HAP-1 (cell line): ENCODE measurements around the gene DSP.

Source experiments
- DNase-seq, 2 experiments: peaks; one replicate each; pipeline ENCODE4 v3.0.0-alpha.2; 2016 to 2020; ENCODE audit warnings: low spot score in 2 of 2
- H3K27me3 ChIP-seq: fragments of 250-450 bp; sonication (Bioruptor Pico); 2 replicates; pipeline ENCODE4 v1.5.1; 2020; ENCODE audit warnings: low read depth, mild to moderate bottlenecking, moderate library complexity
- H3K36me3 ChIP-seq: fragments of 250-450 bp; sonication (Bioruptor Pico); replicated peaks from 2 replicates; pipeline ENCODE4 v1.5.1; 2020; ENCODE audit warnings: mild to moderate bottlenecking
- H3K4me1 ChIP-seq: fragments of 250-450 bp; sonication (Bioruptor Pico); 2 replicates; pipeline ENCODE4 v1.5.1; 2020; ENCODE audit warnings: mild to moderate bottlenecking
- H3K4me3 ChIP-seq: fragments of 250-450 bp; sonication (Bioruptor Pico); 2 replicates; pipeline ENCODE4 v1.5.1; 2020; ENCODE audit warnings: mild to moderate bottlenecking, moderate library complexity
- H3K9me3 ChIP-seq: fragments of 250-450 bp; sonication (Bioruptor Pico); 2 replicates; pipeline ENCODE4 v1.5.1; 2020; ENCODE audit warnings: mild to moderate bottlenecking, moderate library complexity
- in situ Hi-C: fragments of 300-500 bp; cut with MboI; formaldehyde crosslinking; loops from 3 replicates; pipeline ENCODE4 v1.14.3; 2020; ENCODE audit warnings: low sequenced_read_pairs, inconsistent platforms, mixed read lengths

Gene DSP

GRCh38 chr6:7523922-7524321, 17.5 kb upstream of the DSP start:
- in situ Hi-C loops = no loop called here
- H3K27me3 ChIP-seq = no peaks in the 10 kb centered on the region
- no peaks in the 10 kb centered on the region for H3K36me3 ChIP-seq

GRCh38 chr6:7526755-7527154, 14.7 kb upstream of the DSP start:
- in situ Hi-C loops = no loop called here
- H3K4me3 ChIP-seq = no peak overlapping the region
- no peaks in the 10 kb centered on the region for H3K36me3 ChIP-seq
- H3K9me3 ChIP-seq = no peaks in the 10 kb centered on the region
- H3K27me3 ChIP-seq = no peaks in the 10 kb centered on the region
- DNase-seq = no peak
- H3K4me1 ChIP-seq = 0 out of 2 replicates have a peak, but pooled peaks cover 3% of the 10 kb centered on the region

More at GRCh38 chr6:7523922-7524321, 17.5 kb upstream of the DSP start:
- no peaks in the 10 kb centered on the region for H3K9me3 ChIP-seq
- no peaks in the 10 kb centered on the region for H3K4me1 ChIP-seq
- no peak overlapping the region for H3K4me3 ChIP-seq
- DNase-seq = peak in 1 of 2 experiments; percentile 7

GRCh38 chr6:7528565-7528964, 12.9 kb upstream of the DSP start:
- no peaks in the 10 kb centered on the region for H3K9me3 ChIP-seq
- H3K4me1 ChIP-seq = 0 out of 2 replicates have a peak, but pooled peaks cover 3% of the 10 kb centered on the region
- no peaks in the 10 kb centered on the region for H3K27me3 ChIP-seq
- DNase-seq = no peak
- in situ Hi-C loops = no loop called here
- H3K36me3 ChIP-seq = no peaks in the 10 kb centered on the region
- H3K4me3 ChIP-seq = no peak overlapping the region

- Histone ChIP-seq H3K9me3 (no peaks in the 10 kb centered on the region), H3K27me3 (no peaks in the 10 kb centered on the region), H3K36me3 (no peaks in the 10 kb centered on the region), H3K4me1 (0 out of 2 replicates have a peak, but pooled peaks cover 3% of the 10 kb centered on the region), H3K4me3 (no peak overlapping the region)
- DNase-seq = no peak
- in situ Hi-C loops = no loop called here
Measured at GRCh38 chr6:7529141-7529540, 12.3 kb upstream of the DSP start.

GRCh38 chr6:7532232-7532631, 9.2 kb upstream of the DSP start:
- Histone ChIP-seq H3K4me1 (0 out of 2 replicates have a peak, but pooled peaks cover 3% of the 10 kb centered on the region), H3K36me3 (no peaks in the 10 kb centered on the region), H3K27me3 (no peaks in the 10 kb centered on the region), H3K4me3 (no peak overlapping the region), H3K9me3 (no peaks in the 10 kb centered on the region)
- no peak for DNase-seq
- in situ Hi-C loops = no loop called here

GRCh38 chr6:7532821-7533220, 8.7 kb upstream of the DSP start:
- no peak for DNase-seq
- H3K9me3 ChIP-seq = no peaks in the 10 kb centered on the region
- no peaks in the 10 kb centered on the region for H3K27me3 ChIP-seq
- H3K4me1 ChIP-seq = 0 out of 2 replicates have a peak, but pooled peaks cover 3% of the 10 kb centered on the region
- in situ Hi-C loops = no loop called here
- H3K36me3 ChIP-seq = no peaks in the 10 kb centered on the region
- no peak overlapping the region for H3K4me3 ChIP-seq

GRCh38 chr6:7534192-7534591, 7.3 kb upstream of the DSP start:
- Histone ChIP-seq H3K9me3 (no peaks in the 10 kb centered on the region), H3K4me1 (0 out of 2 replicates have a peak, but pooled peaks cover 2% of the 10 kb centered on the region), H3K36me3 (no peaks in the 10 kb centered on the region), H3K4me3 (no peak overlapping the region), H3K27me3 (no peaks in the 10 kb centered on the region)
- no peak for DNase-seq
- in situ Hi-C loops = no loop called here

GRCh38 chr6:7535498-7535897, 6.0 kb upstream of the DSP start:
- Histone ChIP-seq H3K4me1 (peaks cover under 1% of the 10 kb centered on the region; the same call in 1 of the 2 replicates), H3K4me3 (no peak overlapping the region), H3K9me3 (no peaks in the 10 kb centered on the region), H3K36me3 (no peaks in the 10 kb centered on the region), H3K27me3 (no peaks in the 10 kb centered on the region)
- in situ Hi-C loops = no loop called here
- DNase-seq = no peak

- in situ Hi-C loops = no loop called here
Measured at GRCh38 chr6:7537565-7538174, 3.8 kb upstream of the DSP start.

GRCh38 chr6:7538484-7538883, 3.0 kb upstream of the DSP start:
- Histone ChIP-seq H3K9me3 (no peaks in the 10 kb centered on the region), H3K27me3 (no peaks in the 10 kb centered on the region), H3K4me1 (peaks cover 8% of the 10 kb centered on the region), H3K4me3 (no peak overlapping the region), H3K36me3 (no peaks in the 10 kb centered on the region)
- in situ Hi-C loops = no loop called here
- DNase-seq = no peak

More at GRCh38 chr6:7537565-7538174, 3.8 kb upstream of the DSP start:
- H3K4me1 ChIP-seq = peaks cover 5% of the 10 kb centered on the region; the same call in 1 of the 2 replicates
- no peaks in the 10 kb centered on the region for H3K27me3 ChIP-seq
- no peaks in the 10 kb centered on the region for H3K36me3 ChIP-seq
- no peaks in the 10 kb centered on the region for H3K9me3 ChIP-seq
- H3K4me3 ChIP-seq = no peak overlapping the region
- DNase-seq = no peak

GRCh38 chr6:7540595-7540994, 876 bp upstream of the DSP start:
- Histone ChIP-seq H3K4me1 (peaks cover 22% of the 10 kb centered on the region), H3K27me3 (no peaks in the 10 kb centered on the region), H3K9me3 (no peaks in the 10 kb centered on the region), H3K36me3 (no peaks in the 10 kb centered on the region), H3K4me3 (peak overlapping the region; percentile 78)
- peak; percentile 22 to 40 for DNase-seq
- in situ Hi-C loops = no loop called here

- Histone ChIP-seq H3K27me3 (no peaks in the 10 kb centered on the region), H3K9me3 (no peaks in the 10 kb centered on the region), H3K4me1 (peaks cover 22% of the 10 kb centered on the region), H3K4me3 (peak overlapping the region; percentile 78), H3K36me3 (no peaks in the 10 kb centered on the region)
- in situ Hi-C loops = no loop called here
- DNase-seq = peak; percentile 15 to 65
Measured at GRCh38 chr6:7542065-7542873, 798 bp downstream of the DSP start.

- in situ Hi-C loops = no loop called here
Measured at GRCh38 chr6:7542874-7543624, 1.6 kb downstream of the DSP start.

More at GRCh38 chr6:7542874-7543624, 1.6 kb downstream of the DSP start:
- Histone ChIP-seq H3K4me3 (peak overlapping the region; percentile 78), H3K36me3 (no peaks in the 10 kb centered on the region), H3K27me3 (no peaks in the 10 kb centered on the region), H3K4me1 (peaks cover 22% of the 10 kb centered on the region), H3K9me3 (no peaks in the 10 kb centered on the region)
- peak; percentile 67 to 88 for DNase-seq
